PFSK-1 (cell line): ENCODE data around the gene TMEM163.

ENCODE experiments used
- FOXP2 ChIP-seq: optimal IDR thresholded peaks from 2 replicates; pipeline ENCODE3; 2011; ENCODE audit warnings: borderline replicate concordance, control low read depth, inconsistent platforms; ENCODE audit not compliant: insufficient read depth; ENCODE audit errors: extremely low read length, extremely low read depth
- POLR2AphosphoS5 ChIP-seq: IDR thresholded peaks from 2 replicates; pipeline ENCODE4 v1.6.1; 2012; ENCODE audit warnings: low read depth, mild to moderate bottlenecking, control low read depth, low read length, moderate library complexity
- SIN3A ChIP-seq: IDR thresholded peaks from 2 replicates; pipeline ENCODE4 v1.6.1; 2012; ENCODE audit warnings: mild to moderate bottlenecking, low read length, moderate library complexity, borderline replicate concordance; ENCODE audit not compliant: insufficient read depth
- TAF1 ChIP-seq: IDR thresholded peaks from 2 replicates; pipeline ENCODE4 v1.6.1; 2012; ENCODE audit warnings: low read length, control low read depth, borderline replicate concordance; ENCODE audit not compliant: insufficient read depth
- TF ChIP-seq, protein P1 (sequence below), 2 experiments: IDR thresholded peaks; 2 replicates each; pipeline versions ENCODE4 v1.6.1 to v1.8.0; 2011 to 2012; ENCODE audit warnings: low read depth in 2 of 2, low read length in 2 of 2, control low read depth in 1 of 2, inconsistent platforms in 1 of 2, mild to moderate bottlenecking in 1 of 2, moderate library complexity in 1 of 2; ENCODE audit not compliant: insufficient read depth in 1 of 2

The TMEM163 gene

DNA sequence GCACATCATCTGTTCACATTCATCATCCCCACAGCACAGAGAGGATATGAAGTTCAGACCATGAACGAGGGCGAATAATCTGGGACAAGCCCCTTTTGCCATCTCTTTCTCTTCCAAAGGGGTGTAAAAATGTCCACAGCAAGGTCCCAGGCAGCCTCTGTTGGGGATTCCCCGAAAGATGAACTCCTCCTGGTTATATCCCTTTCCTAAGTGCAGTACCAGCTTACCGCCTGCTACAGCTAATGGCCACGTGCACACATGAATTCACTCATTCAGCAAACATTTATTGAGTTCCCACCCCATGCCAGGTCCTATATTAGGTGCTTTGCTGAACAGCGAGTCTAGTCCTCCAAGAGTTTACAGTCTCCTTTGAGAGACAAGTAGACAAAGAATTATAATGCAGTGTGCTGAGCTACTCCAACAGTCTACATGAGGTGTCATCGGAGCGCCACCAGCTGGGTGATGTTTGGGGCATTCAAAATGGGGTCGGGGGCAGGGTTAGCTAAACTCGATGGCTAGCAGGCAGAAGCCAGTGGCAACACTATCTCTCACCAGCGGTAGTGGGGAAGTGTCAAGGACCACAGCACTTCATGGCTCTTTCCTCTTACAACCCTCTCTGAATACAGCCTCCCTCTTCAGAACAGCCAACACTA, 228.9 kb downstream of the TMEM163 start:
- TF ChIP-seq, protein P1, sequence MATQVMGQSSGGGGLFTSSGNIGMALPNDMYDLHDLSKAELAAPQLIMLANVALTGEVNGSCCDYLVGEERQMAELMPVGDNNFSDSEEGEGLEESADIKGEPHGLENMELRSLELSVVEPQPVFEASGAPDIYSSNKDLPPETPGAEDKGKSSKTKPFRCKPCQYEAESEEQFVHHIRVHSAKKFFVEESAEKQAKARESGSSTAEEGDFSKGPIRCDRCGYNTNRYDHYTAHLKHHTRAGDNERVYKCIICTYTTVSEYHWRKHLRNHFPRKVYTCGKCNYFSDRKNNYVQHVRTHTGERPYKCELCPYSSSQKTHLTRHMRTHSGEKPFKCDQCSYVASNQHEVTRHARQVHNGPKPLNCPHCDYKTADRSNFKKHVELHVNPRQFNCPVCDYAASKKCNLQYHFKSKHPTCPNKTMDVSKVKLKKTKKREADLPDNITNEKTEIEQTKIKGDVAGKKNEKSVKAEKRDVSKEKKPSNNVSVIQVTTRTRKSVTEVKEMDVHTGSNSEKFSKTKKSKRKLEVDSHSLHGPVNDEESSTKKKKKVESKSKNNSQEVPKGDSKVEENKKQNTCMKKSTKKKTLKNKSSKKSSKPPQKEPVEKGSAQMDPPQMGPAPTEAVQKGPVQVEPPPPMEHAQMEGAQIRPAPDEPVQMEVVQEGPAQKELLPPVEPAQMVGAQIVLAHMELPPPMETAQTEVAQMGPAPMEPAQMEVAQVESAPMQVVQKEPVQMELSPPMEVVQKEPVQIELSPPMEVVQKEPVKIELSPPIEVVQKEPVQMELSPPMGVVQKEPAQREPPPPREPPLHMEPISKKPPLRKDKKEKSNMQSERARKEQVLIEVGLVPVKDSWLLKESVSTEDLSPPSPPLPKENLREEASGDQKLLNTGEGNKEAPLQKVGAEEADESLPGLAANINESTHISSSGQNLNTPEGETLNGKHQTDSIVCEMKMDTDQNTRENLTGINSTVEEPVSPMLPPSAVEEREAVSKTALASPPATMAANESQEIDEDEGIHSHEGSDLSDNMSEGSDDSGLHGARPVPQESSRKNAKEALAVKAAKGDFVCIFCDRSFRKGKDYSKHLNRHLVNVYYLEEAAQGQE (IDR thresholded peaks at IDR 0.05; ENCODE audit: insufficient read depth in 1 of 2, low read depth in 2 of 2, low read length in 2 of 2): no peak
- TF ChIP-seq TAF1 (no peak), POLR2AphosphoS5 (no peak), FOXP2 (no peak), SIN3A (no peak)

DNA sequence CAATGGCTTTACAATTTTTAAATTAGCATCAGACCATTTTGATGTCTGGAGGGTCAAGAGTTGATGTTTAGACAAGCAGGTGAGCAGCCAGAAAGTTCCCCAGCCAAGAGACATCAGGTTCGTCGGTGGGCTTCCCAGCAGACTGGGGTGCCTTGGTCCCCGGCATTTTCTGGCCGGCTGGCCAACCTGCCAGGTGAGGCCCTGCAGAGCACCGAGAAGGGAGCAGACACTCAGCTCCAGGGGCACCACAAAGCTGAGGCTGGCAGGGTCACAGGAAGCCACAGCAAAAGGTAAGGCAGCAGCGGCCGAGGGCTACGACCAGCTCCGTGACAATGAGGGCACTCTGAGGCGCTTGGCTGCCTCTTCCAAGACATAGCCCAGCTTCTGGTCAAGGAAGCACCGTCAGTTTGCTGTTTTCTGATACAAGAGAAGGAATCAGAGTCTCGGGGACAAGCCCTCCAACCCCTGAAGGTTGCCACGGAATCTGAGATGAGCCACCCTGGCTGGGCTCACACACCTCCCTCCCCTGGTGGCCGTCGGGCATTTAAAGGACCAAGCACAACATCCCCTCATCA, 235.9 kb downstream of the TMEM163 start:
- TF ChIP-seq SIN3A (no peak), TAF1 (no peak), FOXP2 (no peak), POLR2AphosphoS5 (no peak)
- TF ChIP-seq, protein P1 (IDR thresholded peaks at IDR 0.05; ENCODE audit: insufficient read depth in 1 of 2, low read depth in 2 of 2, low read length in 2 of 2): no peak

DNA sequence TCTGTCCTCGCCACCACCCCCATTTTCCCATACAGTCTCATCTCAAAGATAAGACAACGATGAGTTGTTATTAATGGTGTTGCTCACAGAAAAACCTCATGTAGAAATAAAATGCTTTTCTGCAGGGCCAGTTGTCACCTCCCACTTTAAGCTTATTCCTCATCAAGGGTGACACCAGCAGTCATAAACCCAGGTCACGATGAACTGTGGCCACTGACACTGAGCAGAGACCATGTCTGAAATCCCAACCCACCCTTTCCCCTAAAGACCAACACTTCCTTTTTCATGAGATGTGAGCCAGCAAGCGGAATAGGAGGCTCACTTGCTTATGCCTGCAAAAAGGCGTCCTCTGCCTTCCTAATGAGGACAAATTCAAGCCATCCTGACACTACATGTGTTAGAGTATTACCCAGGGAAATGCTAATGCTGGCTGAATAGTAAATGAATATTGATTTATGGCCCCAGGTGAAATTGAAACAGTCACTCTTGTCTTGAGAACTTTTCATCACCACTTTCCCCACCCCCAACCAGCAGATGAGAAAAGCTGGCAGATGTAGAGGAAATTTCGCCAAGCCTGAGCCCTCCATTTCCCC, 236.6 kb downstream of the TMEM163 start:
- no peak for TF ChIP-seq SIN3A
- no peak for TF ChIP-seq TAF1
- no peak for TF ChIP-seq POLR2AphosphoS5
- no peak for TF ChIP-seq FOXP2
- TF ChIP-seq, protein P1 (IDR thresholded peaks at IDR 0.05; ENCODE audit: insufficient read depth in 1 of 2, low read depth in 2 of 2, low read length in 2 of 2): no peak

DNA sequence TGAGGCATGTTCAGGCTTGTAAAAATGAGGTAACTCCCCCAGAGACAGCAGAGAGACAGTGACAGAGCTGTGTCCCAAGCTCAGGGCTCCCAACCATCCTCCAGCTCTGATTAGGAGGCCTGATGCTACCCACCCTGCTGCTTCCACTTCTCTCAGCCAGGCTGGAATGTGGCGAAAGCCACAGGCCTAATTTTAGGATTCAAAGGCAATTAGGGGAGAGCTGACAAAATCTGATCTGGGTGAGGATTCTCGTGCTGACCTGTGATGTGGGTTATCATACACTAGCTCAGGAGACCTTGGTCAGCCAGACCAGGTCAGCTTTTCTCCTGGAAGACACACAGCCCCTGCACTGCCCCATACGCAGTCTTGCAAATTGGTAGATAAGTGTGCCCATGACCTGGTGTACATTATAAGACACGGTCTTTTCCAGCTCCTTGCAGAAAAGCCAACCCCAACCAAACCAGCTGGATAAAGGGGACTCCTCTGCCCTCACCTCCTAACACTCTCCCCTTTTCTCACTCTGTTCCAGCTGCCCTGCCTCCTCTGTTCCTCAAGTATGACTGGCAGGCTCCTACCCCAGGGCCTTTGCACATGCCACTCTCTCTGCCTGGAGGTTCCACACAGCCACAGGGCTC, 239.0 kb downstream of the TMEM163 start:
- TF ChIP-seq, protein P1 (IDR thresholded peaks at IDR 0.05; ENCODE audit: insufficient read depth in 1 of 2, low read depth in 2 of 2, low read length in 2 of 2): no peak
- TF ChIP-seq TAF1 (no peak), SIN3A (no peak), FOXP2 (no peak), POLR2AphosphoS5 (no peak)
